Stimulated activated CD4-positive, alpha-beta T cell treated with anti-CD3 and anti-CD28 coated beads, Interleukin-15, amount 100 ng/mL, for 48 hours (primary cell): Measurements from ENCODE around the gene KCNQ2.

ENCODE experiments used
- DNase-seq, 2 donors: peaks; one replicate each; pipeline ENCODE4 v3.0.0-alpha.2; 2020; ENCODE audit warnings: low read depth in 2 of 2

KCNQ2 gene

DNA sequence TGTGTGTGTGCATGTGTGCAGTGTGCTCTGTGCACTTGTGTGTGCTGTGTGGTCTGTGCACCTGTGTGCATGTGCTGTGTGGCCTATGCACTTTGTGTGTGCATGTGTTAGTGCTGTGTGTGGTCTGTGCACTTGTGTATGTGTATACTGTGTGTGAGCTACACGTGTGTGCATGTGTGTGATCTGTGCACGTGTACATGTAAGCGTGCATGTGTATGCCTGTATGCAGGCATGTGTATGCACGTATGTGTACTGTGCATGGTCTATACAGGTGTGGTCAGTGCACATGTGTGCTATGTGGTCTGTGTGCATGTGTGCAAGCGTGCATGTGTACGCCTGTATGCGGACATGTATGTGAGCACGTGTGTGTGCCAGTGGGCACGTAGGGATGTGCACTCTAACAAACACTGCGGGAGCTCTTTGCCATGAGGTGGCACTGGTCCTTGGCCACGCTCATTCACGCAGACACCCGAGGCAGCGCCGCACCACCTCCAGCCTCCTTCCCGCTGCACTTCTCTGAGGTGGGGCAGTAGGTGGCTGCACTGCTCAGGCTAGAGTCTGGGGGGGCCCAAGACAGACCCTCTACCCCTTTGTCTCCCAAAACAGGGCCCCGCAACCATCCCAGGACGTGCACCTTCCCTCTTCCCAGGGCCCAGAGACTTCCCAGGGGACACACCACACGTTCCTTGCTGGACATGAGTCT is 68.9 kb downstream of the KCNQ2 start:
- DNase-seq = no peak

- DNase-seq = no peak
Measured at GRCh38 chr20:63402860-63403220, 69.6 kb downstream of the KCNQ2 start.

DNA sequence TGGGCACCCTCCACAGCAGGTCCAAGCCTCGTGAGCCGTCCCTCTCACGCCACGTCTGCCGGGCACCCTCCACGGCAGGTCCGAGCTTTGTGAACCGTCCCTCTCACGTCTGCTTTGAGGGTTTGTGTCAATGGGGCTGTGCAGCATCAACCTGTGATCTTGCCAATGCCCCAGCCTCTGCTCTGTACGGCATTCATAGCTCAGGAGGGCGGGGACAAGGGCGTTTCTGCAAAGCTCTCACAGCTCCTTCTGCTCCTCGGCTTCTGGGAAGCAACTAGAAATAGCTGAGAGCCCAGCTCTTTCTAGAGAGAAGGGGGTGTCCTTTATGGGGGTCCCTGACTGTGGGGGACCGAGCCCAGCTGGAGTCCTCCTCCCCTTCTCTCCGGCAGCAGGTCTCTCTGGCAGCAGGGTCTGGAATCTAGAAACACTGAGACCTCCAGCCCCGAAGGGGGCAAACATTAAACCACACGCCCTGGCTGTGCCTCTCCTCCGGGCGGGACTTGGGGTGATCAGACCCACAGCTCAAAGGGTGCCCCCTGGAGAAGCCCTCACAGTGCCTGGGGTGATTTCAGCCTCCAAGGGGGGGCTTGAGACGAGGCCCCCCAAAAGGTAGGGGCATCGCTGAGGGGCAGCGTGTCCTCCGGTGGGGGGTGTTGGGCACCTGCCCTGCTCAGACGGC is 70.1 kb downstream of the KCNQ2 start:
- no peak for DNase-seq

- DNase-seq = no peak
Measured at GRCh38 chr20:63401384-63402110, 70.9 kb downstream of the KCNQ2 start.

DNA sequence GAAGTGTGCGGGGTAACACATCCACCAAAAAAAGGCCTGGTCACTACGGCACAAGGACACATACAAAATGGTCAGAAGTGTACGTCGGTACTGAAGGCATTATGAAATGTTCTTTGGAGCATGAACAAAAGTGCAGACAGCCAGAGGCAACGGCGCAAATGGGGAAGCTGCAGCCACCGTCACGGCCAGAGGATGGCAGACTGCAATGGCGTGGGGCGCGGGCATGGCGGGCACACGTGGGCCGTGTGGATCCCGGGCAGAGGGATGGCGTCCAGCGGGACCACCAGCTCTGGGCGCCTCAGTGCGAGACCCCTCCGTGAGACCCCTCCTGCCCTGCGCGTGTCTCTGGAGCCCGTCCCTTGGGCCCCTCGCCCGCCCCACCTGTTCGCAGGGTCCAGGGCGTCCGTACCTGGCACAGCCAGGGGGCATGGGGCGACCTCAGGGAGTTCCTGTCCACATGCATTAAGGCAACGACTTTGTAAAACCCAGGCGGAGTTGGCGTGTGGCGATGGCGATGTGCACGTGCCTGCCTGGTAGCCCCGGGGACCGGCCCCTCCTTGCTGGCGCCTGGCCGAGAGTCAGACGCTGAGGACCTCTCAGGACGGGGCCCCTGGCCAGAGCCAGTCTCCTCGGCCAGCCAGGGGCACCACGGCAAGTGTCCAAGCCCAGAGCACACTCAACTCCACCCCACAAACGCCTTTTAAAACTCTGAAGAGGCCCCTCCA is 71.8 kb downstream of the KCNQ2 start:
- DNase-seq = no peak

GRCh38 chr20:63399596-63400375 is 72.7 kb downstream of the KCNQ2 start:
- DNase-seq = no peak

DNA sequence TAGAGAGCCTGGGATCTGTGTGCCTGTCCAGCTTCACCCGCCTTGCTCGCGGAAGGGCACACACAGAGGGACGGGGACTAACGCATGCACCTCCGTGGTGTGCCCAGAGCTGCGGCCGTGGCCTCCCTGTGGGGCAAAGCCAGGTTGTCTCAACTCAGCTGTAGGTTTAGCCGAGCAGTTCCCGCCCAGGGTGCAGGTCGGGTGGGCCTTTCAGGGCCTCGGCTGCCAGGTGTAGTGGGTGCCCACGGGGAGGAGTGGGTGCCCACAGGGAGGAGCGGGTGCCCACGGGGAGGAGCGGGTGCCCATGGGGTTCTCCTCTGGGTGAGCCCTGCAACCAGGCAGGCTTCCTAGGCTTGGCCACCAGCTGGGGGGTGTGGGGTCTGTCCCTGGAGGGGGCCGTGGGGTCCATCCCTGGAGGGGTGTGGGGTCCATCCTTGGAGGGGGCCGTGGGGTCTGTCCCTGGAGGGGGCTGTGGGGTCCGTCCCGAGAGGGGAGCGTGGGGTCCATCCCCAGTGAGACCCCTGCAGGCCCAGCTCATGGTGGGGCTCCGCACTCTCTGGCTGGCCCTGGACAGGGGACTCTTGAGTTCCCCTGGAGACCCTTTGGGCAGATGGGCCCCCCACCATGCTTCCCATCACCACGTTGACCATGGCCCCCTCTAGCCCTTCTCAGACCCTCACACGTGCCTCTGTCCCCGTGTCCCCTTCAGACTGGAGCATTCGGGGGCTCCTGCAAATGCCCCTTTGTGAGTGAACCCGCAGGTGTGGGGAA is 73.5 kb downstream of the KCNQ2 start:
- no peak for DNase-seq

DNA sequence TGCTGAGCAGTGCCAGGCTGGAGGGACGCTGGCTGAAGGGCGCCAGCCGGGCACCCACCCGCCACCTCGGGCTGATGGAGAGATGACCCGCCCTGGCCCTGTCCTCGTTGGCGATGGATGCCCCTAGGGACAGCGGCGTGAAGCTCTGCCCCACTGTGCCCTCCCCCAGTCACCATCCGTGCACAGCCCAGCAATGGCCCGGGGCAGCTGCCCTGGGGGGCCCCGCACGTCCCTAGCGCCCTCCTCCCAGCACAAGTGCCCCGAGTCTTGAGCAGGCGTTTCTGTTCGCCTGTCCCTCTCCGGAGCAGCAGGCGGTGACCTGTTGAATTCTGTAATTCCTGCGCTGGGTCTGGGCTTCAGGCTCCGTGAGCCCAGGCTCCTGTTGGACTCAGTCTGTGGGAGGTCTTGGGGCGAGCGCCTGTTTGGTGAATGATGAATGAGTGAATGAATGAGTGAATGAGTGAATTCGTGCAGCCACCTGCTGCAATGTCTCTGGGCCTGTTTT is 74.5 kb downstream of the KCNQ2 start:
- DNase-seq = no peak

- DNase-seq = no peak
Measured at GRCh38 chr20:63397155-63397843, 75.2 kb downstream of the KCNQ2 start.

DNA sequence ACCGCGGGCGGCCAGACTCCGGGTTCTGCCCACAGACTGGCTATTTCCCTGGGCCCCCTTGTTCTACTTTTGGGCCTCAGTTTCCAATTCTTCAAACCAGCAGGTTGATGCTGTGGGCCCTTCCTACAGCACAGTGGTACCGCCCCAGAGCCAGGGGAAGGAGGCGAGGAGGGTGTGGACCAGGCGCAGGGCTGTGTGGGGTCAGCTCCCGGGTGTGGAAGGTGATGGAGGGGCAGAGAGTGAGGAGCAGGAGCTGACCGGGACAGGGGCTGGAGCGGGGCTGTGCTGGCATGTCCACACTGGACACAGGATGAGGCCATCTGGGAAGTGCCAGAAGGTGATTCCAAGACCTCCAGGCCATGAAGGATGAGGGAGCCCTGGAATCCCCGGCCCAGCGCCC is 76.2 kb downstream of the KCNQ2 start:
- no peak for DNase-seq

- DNase-seq = no peak
Measured at GRCh38 chr20:63395723-63396122, 76.7 kb downstream of the KCNQ2 start.

- DNase-seq = no peak
Measured at GRCh38 chr20:63394920-63395455, 77.5 kb downstream of the KCNQ2 start.

DNA sequence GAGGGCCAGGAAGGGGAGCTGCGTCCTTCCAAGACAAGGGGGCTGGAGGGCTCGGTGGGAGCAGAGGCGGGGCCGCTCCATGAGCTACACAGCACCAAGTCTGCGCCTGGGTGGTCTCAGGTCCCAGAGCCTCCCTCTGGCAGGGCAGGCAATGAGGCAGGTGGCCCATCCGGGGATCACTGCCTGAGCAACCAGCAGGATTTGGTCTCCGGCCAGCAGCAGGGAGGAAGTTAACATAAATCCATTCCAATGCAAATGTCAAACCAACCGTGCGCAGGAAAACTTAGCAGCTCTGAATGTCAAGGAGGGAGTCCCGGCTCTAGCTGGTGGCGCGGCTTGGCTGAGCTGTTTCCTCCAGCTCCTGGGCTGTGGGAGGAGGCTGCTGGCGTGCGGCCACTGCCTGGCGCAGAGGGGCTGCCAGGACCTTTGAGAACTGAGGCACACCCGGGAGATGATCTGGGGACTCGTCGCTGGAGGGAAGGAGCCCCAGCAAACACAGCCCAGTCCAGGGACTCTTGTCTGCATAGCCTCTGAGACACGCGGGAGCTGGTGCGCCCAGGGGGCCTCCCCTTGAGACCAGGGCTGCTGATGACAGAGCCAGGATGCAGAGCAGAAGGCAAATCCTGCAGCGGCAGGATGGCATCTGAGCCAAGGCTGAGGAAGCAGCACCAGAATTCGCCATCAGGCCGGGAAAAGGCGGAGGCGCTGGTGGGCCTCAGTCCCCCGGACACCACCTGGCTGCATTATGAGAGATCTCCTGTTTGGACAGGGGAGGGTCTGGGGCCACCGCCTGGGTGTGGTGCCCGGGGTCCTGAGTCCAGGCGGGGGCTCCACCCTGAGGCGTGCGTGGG is 78.2 kb downstream of the KCNQ2 start:
- no peak for DNase-seq

- DNase-seq = no peak
Measured at GRCh38 chr20:63393566-63393965, 78.9 kb downstream of the KCNQ2 start.

DNA sequence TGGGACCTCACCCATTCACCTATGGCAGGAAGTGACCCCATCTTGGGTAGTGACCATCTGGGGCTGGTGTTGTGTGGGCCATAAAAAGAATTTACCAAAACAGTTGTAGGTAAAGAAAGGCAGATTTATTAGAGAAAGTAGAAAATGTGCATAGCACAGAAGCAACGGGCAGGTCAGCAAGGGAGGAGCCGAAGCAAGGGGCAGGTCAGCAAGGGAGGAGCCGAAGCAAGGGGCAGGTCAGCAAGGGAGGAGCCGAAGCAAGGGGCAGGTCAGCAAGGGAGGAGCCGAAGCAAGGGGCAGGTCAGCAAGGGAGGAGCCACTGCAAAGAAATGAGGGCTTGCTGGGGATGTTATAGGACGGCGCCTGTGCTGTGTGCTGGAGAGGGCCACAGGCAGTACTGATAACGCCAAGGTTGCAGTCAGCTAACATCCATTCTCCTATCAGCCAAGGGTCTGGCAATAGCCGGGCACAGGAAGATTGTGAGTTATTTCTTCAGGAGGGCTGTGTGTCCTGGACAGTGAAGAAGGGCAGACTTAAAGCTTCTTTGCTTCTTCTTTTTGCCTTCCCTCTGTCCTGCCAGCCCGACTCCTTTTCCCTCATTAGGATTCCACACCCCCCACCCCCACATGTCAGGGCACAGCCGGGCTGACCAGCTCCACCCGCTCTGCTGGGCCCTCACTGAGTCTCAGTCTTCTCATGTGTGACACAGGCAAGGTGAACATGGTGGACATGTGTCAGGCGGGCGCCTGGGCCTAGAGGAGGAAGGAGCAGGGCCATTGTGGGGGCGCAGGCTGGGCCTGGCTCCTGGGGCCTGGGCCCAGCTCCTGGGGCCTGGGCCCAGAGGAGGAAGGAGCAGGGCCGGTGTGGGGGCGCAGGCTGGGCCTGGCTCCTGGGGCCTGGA is 79.7 kb downstream of the KCNQ2 start:
- no peak for DNase-seq

DNA sequence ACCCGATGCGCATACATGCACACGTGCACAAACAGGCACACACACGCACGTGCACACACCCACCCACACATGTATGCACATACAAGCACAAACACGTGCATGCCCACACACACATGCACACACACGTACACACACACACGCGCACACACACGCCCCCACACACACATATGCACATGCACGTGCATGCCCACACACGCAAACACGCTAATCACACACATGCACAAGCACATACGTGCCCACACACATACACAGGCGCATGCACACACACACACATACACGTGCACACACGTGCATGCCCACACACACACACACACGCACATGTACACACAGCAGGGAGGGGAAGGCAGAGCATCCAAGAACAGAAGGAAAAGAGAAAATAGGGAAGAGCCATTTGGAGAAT is 84.5 kb downstream of the KCNQ2 start:
- DNase-seq = no peak

DNA sequence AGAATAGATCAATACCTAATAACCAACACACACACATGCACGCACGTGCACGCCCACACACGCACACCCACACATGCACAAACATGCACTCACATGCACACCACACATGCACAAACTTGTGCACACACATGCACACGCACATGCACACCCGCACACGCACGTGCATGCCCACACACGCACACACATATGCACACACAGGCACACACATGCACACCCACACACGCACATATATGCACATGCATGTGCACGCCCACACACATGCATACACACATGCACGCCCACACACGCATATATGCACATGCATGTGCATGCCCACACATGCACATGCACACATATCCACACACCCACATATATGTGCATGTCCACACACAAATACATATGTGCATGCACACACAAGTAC is 85.1 kb downstream of the KCNQ2 start:
- DNase-seq = no peak

GRCh38 chr20:63386491-63386890 is 86.0 kb downstream of the KCNQ2 start:
- DNase-seq = no peak
